K562 (cell line): ENCODE results near the gene MCEMP1.

ENCODE experiments used
- ATF1 ChIP-seq, 2 experiments: fragments of 450-650 bp in 1 of 2; IDR thresholded peaks; 2 replicates each; pipeline ENCODE4 v1.6.1; 2016; ENCODE audit warnings: missing compliant biosample characterization in 1 of 2, missing genetic modification characterization in 1 of 2
- CSDE1 ChIP-seq, 2 experiments: fragments of 450-650 bp; IDR thresholded peaks; 2 replicates each; pipeline ENCODE4 v1.6.1; 2016; ENCODE audit warnings: mild to moderate bottlenecking in 1 of 2
- EHMT2 ChIP-seq: fragments of 450-650 bp; IDR thresholded peaks from 2 replicates; pipeline ENCODE4 v1.6.1; 2018; ENCODE audit warnings: antibody characterized with exemption
- KLF6 ChIP-seq: fragments of 250-450 bp; sonication (Bioruptor Pico); IDR thresholded peaks from 2 replicates; pipeline ENCODE4 v1.4.0; 2020; ENCODE audit warnings: mild to moderate bottlenecking, moderate library complexity, borderline replicate concordance
- MAZ ChIP-seq, 2 experiments: fragments of 450-650 bp in 1 of 2; sonication (generic) in 1 of 2; formaldehyde crosslinking; IDR thresholded peaks in 1 of 2; conservative IDR thresholded peaks in 1 of 2; 2 replicates each; pipeline versions ENCODE4 v1.4.0 to v1.5.0; 2020; ENCODE audit warnings: mild to moderate bottlenecking in 1 of 2, missing genetic modification reagents in 1 of 2
- NR3C1 ChIP-seq: sonication (generic); formaldehyde crosslinking; IDR thresholded peaks from 2 replicates; pipeline ENCODE4 v1.8.1; 2022; ENCODE audit warnings: missing genetic modification reagents
- TAF1 ChIP-seq: IDR thresholded peaks from 2 replicates; pipeline ENCODE4 v1.6.1; 2011; ENCODE audit warnings: mild to moderate bottlenecking, low read length, moderate library complexity; ENCODE audit not compliant: insufficient read depth, control insufficient read depth, severe bottlenecking; ENCODE audit errors: extremely low read depth
- ZBTB1 ChIP-seq: sonication (generic); formaldehyde crosslinking; IDR thresholded peaks from 2 replicates; pipeline ENCODE4 v1.8.1; 2023; ENCODE audit warnings: missing genetic modification reagents, low read depth, mild to moderate bottlenecking, borderline replicate concordance
- ZFP1 ChIP-seq: fragments of 450-650 bp; formaldehyde crosslinking; IDR thresholded peaks from 2 replicates; pipeline ENCODE4 v1.4.0; 2020; ENCODE audit warnings: mild to moderate bottlenecking, mixed read lengths

DNA sequence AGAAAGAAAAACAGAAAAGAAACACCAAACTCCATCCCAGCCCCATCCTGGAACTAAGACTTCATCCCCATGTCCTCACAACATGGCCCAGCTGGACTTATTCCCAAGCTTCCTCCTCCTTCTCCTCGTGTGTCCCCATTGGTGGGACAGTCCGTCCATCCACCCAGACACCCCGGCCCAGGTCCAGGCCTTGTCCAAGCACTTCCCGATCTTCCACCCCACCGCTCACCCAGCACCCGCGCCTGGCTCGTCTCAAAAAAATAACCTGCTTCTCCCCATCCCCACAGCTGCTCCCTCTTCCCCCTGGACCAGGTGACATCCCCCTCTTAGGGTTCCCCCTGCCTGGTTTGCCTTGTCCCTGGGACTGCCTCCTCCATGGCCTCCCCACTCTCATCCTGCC is 26.4 kb downstream of the MCEMP1 start:
- TF ChIP-seq MAZ (CRISPR knock-in tag; conservative IDR thresholded peaks at IDR 0.05 in 1 of 2, IDR thresholded peaks at IDR 0.05 in 1 of 2) (no peak), ZBTB1 (CRISPR knock-in tag) (no peak), EHMT2 (no peak), ZFP1 (CRISPR knock-in tag) (no peak), CSDE1 (IDR thresholded peaks at IDR 0.05) (no peak), NR3C1 (CRISPR knock-in tag) (no peak), KLF6 (no peak), TAF1 (no peak), ATF1 (CRISPR knock-in tag; IDR thresholded peaks at IDR 0.05) (no peak), ATF1 (tag; IDR thresholded peaks at IDR 0.05) (no peak)
